CD4-positive, alpha-beta T cell treated with Interleukin-4 for 4 hours (primary cell): ENCODE measurements around the gene DDB1.
"Not testable (repeated sequence)": the region's sequence is repeated elsewhere in the genome, so short reads cannot be mapped to it uniquely, and the experiment has no call there.

Experiments
- DNase-seq: peaks from one replicate; pipeline ENCODE4 v3.0.0-alpha.2; 2020

Gene DDB1

DNA sequence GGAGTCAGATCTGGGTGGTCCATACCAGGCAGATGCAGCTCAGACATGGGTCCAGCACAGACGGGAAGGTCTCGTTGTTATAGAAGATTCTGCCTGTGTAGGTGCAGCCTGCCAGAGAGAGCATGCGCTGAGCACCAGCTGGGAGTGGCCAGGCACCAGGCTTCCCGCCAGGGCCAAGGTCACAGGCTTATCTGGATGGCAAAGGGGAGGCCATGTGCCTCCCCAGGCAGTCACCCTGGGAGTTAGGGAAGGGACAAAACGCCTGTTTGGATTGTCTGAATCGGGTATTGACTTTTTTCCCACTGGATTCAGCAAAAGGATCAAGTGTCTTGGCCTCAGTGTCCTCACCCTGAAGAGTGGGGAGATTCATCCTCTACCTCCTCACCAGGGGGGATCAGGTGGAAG is 65.5 kb downstream of the DDB1 start:
- no peak for DNase-seq

DNA sequence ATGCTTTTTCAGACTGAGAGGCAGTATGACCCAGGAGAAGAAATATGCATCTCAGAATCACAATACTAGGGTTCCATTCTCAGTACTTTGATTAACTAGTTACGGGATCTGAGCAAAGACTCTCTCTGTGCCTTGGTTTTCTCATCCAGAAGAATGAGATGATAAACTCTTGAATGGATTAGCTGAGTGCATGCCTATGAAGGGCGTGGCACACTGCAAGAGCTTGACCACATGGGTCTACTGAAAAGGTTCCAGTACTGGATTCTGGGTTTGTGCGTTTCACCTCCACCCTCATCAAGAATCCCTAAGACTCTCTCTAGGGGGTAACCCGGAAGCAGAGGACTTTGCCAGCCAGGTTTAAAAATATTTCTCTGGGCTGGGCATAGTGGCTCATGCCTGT is 66.3 kb downstream of the DDB1 start:
- DNase-seq, result no peak

GRCh38 chr11:61265357-61265756 is 67.5 kb downstream of the DDB1 start:
- DNase-seq, result no peak

DNA sequence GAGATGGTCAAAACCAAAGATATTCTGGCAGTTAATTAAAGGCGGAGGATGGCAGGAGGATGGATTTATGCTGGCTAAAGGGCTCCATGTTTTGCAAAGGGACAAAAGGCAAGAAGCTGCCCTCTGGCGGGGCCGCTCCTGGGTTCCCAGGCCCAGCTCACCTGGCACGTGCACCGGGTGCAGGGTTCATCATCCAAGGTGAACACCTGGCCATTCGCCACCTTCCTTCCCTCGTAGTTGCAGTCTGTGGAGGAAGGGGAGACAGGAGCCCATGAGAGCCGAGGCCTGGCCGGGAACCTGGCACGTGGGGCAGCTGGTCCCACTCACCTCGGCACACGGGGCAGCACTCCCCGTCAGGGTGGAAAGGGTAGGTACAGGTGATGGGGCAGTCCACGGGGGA is 68.1 kb downstream of the DDB1 start:
- no peak for DNase-seq

DNA sequence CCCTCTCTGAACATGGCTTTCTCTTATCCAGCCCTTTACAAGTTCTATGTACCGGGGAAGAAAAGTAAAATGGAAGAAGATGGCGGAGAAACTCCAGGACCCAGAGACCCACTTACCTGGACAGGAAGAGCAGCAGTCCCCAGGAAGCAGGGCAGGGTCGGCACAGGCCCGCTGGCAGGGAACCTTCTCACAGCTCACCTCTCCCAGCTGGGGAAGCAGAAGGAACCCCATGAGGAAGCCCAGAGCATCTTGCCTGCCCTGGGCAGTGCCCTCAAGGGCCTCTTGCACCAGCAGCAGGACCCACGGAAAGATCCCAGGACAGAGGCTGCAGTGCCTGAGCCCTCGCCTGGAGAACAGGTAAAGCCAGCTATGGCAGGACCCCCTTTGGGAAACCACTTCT is 68.5 kb downstream of the DDB1 start:
- no peak for DNase-seq

DNA sequence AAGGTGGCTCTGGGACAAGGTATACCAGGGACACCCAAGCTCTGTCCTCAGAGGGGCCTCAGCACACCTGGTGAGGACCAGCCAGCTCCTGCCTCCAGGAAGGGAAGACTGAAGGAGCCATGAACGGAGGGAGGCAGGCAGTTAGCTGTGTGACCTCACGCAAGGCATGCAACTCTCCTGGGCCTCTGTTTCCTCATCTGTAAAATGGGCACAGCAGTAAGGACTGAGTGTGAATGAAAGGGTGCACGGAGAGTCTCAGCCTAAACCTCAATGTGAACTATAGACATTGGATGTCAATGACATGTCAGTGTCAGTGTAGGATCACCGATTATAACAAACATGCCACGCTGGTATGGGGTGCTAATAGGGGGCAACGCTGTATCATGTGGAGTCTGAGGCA is 73.5 kb downstream of the DDB1 start:
- DNase-seq, result no peak

GRCh38 chr11:61258546-61258945 is 74.4 kb downstream of the DDB1 start:
- DNase-seq, result no peak

DNA sequence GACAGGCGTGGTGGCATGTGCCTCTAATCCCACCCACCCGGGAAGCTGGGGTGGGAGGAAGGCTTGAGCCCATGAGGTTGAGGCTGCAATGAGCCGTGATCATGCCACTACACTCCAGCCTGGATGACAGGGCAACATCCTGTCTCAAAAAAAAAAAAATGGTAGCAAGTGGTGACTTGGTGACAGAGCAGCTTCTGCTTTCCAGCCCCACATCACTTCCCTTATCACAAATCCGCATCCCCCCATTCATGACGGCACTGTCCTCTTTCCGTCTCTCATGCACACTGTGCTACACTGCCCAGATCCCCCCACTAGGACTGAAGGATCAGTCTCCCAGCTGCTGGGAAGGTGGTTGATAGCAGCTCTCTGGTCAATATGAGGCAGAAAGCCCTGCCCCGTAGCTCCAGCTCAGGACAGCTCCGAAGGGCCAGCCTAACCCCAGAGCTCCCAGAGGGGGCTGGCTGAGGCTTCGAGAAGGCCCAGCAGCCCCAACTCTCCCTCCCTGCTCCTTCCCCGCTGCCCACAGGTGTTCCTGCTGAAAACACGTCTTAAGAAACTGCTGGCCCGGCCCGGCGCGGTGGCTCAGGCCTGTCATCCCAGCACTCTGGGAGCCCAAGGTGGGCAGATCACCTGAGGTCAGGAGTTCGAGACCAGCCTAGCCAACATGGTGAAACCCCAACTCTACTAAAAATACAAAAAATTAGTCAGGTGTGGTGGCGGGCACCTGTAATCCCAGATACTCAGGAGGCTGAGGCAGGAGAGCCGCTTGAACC is 76.0 kb downstream of the DDB1 start:
- no peak for DNase-seq

DNA sequence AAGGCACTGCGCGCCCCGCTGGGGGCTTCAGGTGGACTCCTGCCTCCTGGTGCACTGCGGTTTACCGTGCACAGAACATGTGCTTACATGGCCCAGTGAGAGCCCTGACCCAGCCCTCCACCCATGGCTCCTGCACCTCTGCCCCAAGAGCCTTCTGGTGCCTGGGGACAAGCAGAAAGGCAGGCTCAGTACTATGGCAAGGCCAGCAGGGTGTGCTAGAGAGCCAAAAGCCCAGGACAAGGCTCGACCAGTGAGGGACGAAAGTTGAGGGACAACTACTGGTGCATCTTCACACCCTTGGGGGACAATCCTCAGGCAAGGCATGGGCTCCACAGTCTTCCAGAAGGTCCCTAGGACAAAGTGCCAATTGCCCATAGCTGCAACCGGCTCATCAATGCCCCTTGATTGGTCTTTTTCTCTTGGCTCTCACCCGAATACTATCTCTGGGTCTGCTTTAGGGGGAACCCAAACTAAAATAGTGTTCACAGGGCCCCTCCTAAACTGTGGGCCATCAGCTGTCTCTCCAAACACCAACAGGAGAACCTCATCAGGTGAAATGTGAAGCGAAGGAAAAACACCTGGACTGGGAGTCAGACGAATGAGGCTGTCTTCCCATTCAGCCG is 78.4 kb downstream of the DDB1 start:
- peak; percentile 42 for DNase-seq

DNA sequence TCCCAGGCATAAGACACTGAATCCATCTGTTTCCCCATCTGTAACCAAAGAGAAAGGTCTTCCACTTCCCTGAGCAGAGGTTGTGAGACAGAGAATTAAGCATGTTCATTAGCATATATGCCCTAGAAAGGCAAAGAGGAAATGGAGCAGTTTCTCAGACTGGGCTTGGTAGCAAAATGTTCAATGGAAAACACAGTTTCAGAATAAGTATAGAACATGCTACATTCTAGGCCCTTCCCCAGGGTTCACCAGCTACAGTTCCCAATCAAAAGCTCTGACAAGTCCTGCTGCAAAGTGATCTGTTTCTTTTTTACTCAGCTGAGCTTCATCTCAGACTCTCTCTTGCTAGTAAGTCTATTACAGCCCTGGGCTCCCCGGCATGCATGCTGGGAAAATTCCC is 80.6 kb downstream of the DDB1 start:
- not testable (repeated sequence) for DNase-seq

DNA sequence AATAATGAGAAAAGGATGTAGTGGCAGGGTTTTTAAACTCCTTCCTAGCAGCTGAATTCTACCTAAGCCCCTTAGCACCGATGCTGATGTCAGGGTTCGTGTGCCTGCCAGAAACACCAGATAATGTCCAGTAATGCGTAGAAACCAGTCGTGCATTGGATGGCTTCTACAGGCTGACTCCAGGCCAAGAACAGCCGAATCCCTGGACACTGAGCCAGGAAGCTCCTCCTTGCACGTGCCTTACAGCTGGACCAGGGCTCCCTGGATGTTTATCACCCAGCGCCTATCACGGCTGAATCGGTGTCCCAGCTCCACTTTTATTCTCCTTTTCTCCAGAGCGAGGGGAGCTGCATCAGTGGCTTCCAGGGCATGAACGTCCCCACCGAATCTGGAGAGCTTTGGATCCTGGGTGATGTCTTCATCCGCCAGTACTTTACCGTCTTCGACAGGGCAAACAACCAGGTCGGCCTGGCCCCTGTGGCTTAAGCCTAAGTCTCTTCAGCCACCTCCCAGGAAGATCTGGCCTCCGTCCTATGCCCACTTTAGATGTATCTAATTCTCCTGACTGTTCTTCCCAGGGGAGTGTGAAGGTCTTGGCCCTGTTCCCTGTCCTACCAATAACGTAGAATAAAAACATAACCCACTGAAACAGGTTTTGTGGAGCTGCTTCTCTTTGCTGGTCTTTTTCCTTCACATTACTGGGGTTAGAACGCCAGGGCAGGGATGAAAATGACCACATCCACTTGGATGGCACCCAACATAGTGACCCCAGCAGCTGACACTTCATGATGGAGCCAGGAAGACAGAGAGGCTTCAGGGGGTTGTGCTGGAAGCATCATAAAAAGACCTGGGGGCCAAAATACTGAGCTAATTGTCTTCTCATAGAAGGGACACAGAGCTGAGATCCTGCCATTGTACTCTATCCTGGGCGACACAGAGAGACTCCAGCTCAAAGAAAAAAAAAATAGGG is 81.8 kb downstream of the DDB1 start:
- not testable (repeated sequence) for DNase-seq
